Endothelial cell of umbilical vein (primary cell): ENCODE data around the gene CFAP45. TPM values are rescaled to one million over a fixed set of nuclear protein-coding genes. Genes with fewer than 3 reads are reported as not detected.

Experiments
- BruUV-seq: library from RNA; stranded (reverse); fragments of 400-500 nt; replicated peaks from 2 replicates; lab custom pipeline; 2021; lab: Mats Ljungman, UMichigan
- CTCF ChIA-PET: fragments of 300-600, 350-600 bp; sonication (Branson Sonifier 250); formaldehyde crosslinking; loops from one replicate; lab custom pipeline; 2021; ENCODE audit warnings: antibody characterized with exemption, inconsistent platforms; lab: Charles Lee
- POLR2A ChIA-PET: fragments of 300-600, 350-600 bp; sonication (Branson Sonifier 250); formaldehyde crosslinking; loops from one replicate; lab custom pipeline; 2021; ENCODE audit warnings: antibody characterized with exemption, inconsistent platforms; lab: Charles Lee
- DNase-seq: peaks from one replicate; pipeline ENCODE4 v3.0.0-alpha.2; 2011; ENCODE audit warnings: low read depth, low spot score
- FAIRE-seq: peaks from 2 replicates; lab custom pipeline; 2011; peaks lifted over from hg19 to GRCh38; lab: Jason Lieb, UNC
- H2AFZ ChIP-seq: 2 replicates; pipeline ENCODE4 v1.6.0; 2012; ENCODE audit warnings: low read depth, low read length, control low read depth, inconsistent platforms
- H3K27ac ChIP-seq: 2 replicates; pipeline ENCODE4 v1.5.1; 2011; ENCODE audit warnings: low read depth, mild to moderate bottlenecking, control low read depth, low read length, moderate library complexity; ENCODE audit not compliant: insufficient read depth
- H3K27me3 ChIP-seq, 2 experiments: 2 replicates each; pipeline versions ENCODE4 v1.6.0 to v1.6.1; 2011; ENCODE audit warnings: low read length in 2 of 2, mixed read lengths in 1 of 2; ENCODE audit not compliant: control insufficient read depth in 2 of 2, insufficient read depth in 2 of 2
- H3K36me3 ChIP-seq, 2 experiments: 2 replicates in 1 of 2; 3 replicates in 1 of 2; pipeline ENCODE4 v1.5.1; 2011; ENCODE audit warnings: low read length in 2 of 2, mild to moderate bottlenecking in 1 of 2, moderate library complexity in 1 of 2; ENCODE audit not compliant: control insufficient read depth in 2 of 2, insufficient read depth in 2 of 2; ENCODE audit errors: extremely low read depth in 1 of 2
- H3K4me1 ChIP-seq: 3 replicates; pipeline ENCODE4 v1.5.1; 2011; ENCODE audit warnings: mild to moderate bottlenecking, low read length; ENCODE audit not compliant: control insufficient read depth, insufficient read depth; ENCODE audit errors: extremely low read depth
- H3K4me2 ChIP-seq: 2 replicates; pipeline ENCODE4 v1.6.1; 2011; ENCODE audit warnings: low read length, control low read depth, mixed read lengths; ENCODE audit not compliant: insufficient read depth
- H3K4me3 ChIP-seq, 3 experiments: fragments of 200-600 bp in 1 of 3; sonication (generic), shearing (Covaris generic) in 1 of 3; replicated peaks in 1 of 3; 2 replicates each; pipeline ENCODE4 v1.5.1; 2011 to 2016; ENCODE audit warnings: control low read depth in 3 of 3, low read length in 3 of 3, mild to moderate bottlenecking in 2 of 3, inconsistent platforms in 1 of 3, low read depth in 1 of 3, moderate library complexity in 1 of 3; ENCODE audit not compliant: insufficient read depth in 1 of 3
- H3K79me2 ChIP-seq: 2 replicates; pipeline ENCODE4 v1.6.0; 2012; ENCODE audit warnings: low read length, inconsistent platforms; ENCODE audit not compliant: control insufficient read depth, insufficient read depth
- H3K9ac ChIP-seq: replicated peaks from 2 replicates; pipeline ENCODE3; 2011; ENCODE audit warnings: low read length, control low read depth; ENCODE audit not compliant: insufficient read depth; ENCODE audit errors: extremely low read depth
- H3K9me1 ChIP-seq: replicated peaks from 3 replicates; pipeline ENCODE4 v1.6.0; 2011; ENCODE audit warnings: mild to moderate bottlenecking, low read length; ENCODE audit not compliant: control insufficient read depth, insufficient read depth; ENCODE audit errors: extremely low read depth
- H3K9me3 ChIP-seq: replicated peaks from 2 replicates; pipeline ENCODE4 v1.5.1; 2012; ENCODE audit warnings: low read length, inconsistent platforms; ENCODE audit not compliant: control insufficient read depth, insufficient read depth
- H4K20me1 ChIP-seq: replicated peaks from 2 replicates; pipeline ENCODE3; 2011; ENCODE audit warnings: mild to moderate bottlenecking, low read length; ENCODE audit not compliant: control insufficient read depth, insufficient read depth; ENCODE audit errors: extremely low read depth
- EZH2 ChIP-seq: IDR thresholded peaks from 2 replicates; pipeline ENCODE4 v1.6.1; 2012; ENCODE audit warnings: borderline replicate concordance, low read depth, mild to moderate bottlenecking, moderate library complexity, low read length, inconsistent platforms; ENCODE audit not compliant: severe bottlenecking
- GATA2 ChIP-seq: IDR thresholded peaks from 2 replicates; pipeline ENCODE4 v1.7.0; 2011; ENCODE audit warnings: low read depth, mild to moderate bottlenecking, moderate library complexity, mixed read lengths, low read length; ENCODE audit not compliant: insufficient read length, insufficient read depth
- JUN ChIP-seq: IDR thresholded peaks from 2 replicates; pipeline ENCODE4 v1.6.1; 2011; ENCODE audit warnings: borderline replicate concordance, low read depth; ENCODE audit not compliant: insufficient read length, insufficient read depth
- MYC ChIP-seq: IDR thresholded peaks from one replicate; pipeline ENCODE4 v1.6.1; 2011; ENCODE audit warnings: mild to moderate bottlenecking, low read depth, low read length
- POLR2AphosphoS5 ChIP-seq: IDR thresholded peaks from 2 replicates; pipeline ENCODE4 v1.6.1; 2012; ENCODE audit warnings: low read depth, mild to moderate bottlenecking, control low read depth, low read length, moderate library complexity; ENCODE audit not compliant: insufficient read depth
- dilution Hi-C: fragments of 300-500 bp; cut with MboI; formaldehyde crosslinking; loops from one replicate; pipeline ENCODE4 v1.15.0; 2019; ENCODE audit warnings: low sequenced_read_pairs; ENCODE audit not compliant: extremely low pct_ligation_motif_present
- intact Hi-C: fragments of 100-400 bp; cut with micrococcal nuclease; formaldehyde crosslinking; loops from one replicate; pipeline ENCODE4 v1.10.0; 2022
- polyA plus RNA-seq, 4 experiments: library from polyadenylated mRNA; depleted of rRNA in 3 of 4; stranded (reverse) in 3 of 4; unstranded in 1 of 4; fragments of >200 nt; gene quantifications; 2 replicates each; pipeline versions ENCODE4 v1.2.1 to v1.2.3, GENCODE V29; 2011 to 2012; ENCODE audit warnings: missing spikeins in 1 of 4
- total RNA-seq: library from RNA; stranded (reverse); gene quantifications from 2 replicates; pipeline ENCODE4 v1.2.3, GENCODE V29; 2021
- TF ChIP-seq, protein P1 (sequence below): IDR thresholded peaks from 2 replicates; pipeline ENCODE4 v1.6.1; 2011; ENCODE audit not compliant: insufficient read depth, insufficient read length

CFAP45 gene
- total and polyA plus RNA-seq, 2 donors (not counting 3 experiments of a cell fraction or from before 2014, with no cell fraction given): 0.25 to 2.5 TPM

DNA sequence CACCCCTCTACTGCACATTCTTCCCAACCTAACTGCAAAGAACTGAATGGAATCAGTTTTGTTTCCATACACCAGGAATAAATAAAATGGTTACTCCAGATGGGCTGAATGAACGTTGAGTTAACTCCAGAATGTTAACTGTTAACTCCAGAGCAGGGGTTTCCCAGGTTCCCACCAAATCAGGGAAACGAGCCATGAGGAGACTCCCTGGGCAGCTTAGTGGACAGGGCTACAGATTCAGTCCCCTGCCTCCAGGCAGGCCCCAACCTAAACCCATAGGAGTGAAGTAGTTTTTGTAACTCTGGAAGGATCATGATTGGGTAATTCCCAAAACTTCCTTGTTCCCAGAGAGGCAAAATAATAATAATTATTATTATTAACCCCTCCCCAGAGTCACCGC is 51.6 kb downstream of the CFAP45 start:
- no peak for TF ChIP-seq MYC
- no peak for TF ChIP-seq EZH2
- TF ChIP-seq, protein P1, sequence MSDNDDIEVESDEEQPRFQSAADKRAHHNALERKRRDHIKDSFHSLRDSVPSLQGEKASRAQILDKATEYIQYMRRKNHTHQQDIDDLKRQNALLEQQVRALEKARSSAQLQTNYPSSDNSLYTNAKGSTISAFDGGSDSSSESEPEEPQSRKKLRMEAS: no peak
- TF ChIP-seq POLR2AphosphoS5: no peak
- Histone ChIP-seq H3K9me3 (no peaks in the 10 kb centered on the region), H4K20me1 (no peaks in the 10 kb centered on the region), H3K4me3 (no peak overlapping the region), H3K79me2 (no peaks in the 10 kb centered on the region), H3K9me1 (no peaks in the 10 kb centered on the region), H3K36me3 (no peaks in the 10 kb centered on the region), H3K27ac (no peak overlapping the region), H3K4me1 (peaks cover 6% of the 10 kb centered on the region), H3K27me3 (peaks cover 0 to 4% of the 10 kb centered on the region in 2 experiments), H3K4me2 (no peak overlapping the region), H3K9ac (no peak overlapping the region), H2AFZ (no peak overlapping the region)
- no TSS peak for BruUV-seq
- FAIRE-seq: no peak
- intact Hi-C loops (no loop called here), dilution Hi-C loops (no loop called here)
- CTCF ChIA-PET: interaction anchor here (1.2 kb wide), 1 partner anchor 42 kb away, joined by 4 read pairs; no protein-coding TSS in a partner anchor
- POLR2A ChIA-PET: no interaction called here
- no peak for DNase-seq

DNA sequence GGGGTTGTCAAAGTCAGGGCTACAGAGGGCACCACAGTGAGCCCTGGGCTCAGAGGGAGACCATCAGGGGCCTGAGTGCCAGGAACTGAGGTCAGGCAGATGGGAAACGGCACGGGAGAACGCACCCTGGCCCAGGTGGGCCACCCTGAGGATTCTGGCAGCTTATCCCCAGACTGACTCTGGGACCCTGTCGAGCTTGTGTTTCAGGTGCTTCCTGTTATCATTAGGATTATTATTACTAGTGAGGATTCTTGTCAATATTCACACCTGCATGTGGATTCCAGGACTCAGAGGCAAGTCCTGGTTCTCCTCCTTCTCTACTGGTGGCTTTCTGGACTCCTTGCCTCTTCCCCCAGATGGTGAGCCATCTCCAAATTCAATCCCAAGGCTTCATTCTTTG is 52.7 kb downstream of the CFAP45 start:
- intact Hi-C loops: no loop called here
- FAIRE-seq: no peak
- H3K9me3 ChIP-seq: no peaks in the 10 kb centered on the region
- POLR2A ChIA-PET: no interaction called here
- H3K27me3 ChIP-seq: peaks cover 0 to 4% of the 10 kb centered on the region in 2 experiments
- H3K9ac ChIP-seq: no peak overlapping the region
- DNase-seq: no peak
- CTCF ChIA-PET: interaction anchor here (0.9 to 1.8 kb wide), 3 partner anchors 11 to 48 kb away, joined by 3 to 4 read pairs (median 4); no protein-coding TSS in a partner anchor
- H3K9me1 ChIP-seq: no peaks in the 10 kb centered on the region
- BruUV-seq: no TSS peak
- no peaks in the 10 kb centered on the region for H3K79me2 ChIP-seq
- H2AFZ ChIP-seq: no peak overlapping the region
- H3K27ac ChIP-seq: no peak overlapping the region
- H3K4me2 ChIP-seq: no peak overlapping the region
- no peaks in the 10 kb centered on the region for H4K20me1 ChIP-seq
- H3K36me3 ChIP-seq: no peaks in the 10 kb centered on the region
- dilution Hi-C loops: no loop called here
- TF ChIP-seq MYC (no peak), GATA2 (no peak), EZH2 (no peak), JUN (no peak)
- peaks cover 6% of the 10 kb centered on the region for H3K4me1 ChIP-seq
- H3K4me3 ChIP-seq: no peak overlapping the region
